Activated CD4-positive, CD25-positive, alpha-beta regulatory T cell (primary cell): Measurements from ENCODE around the gene BTBD17.
A peak's percentile ranks its signal among the peaks of the same experiment; 100 is the strongest.

Experiments used
- DNase-seq, 4 experiments: peaks; one replicate each; lab custom pipeline; 2025; lab: John Stamatoyannopoulos, UW

The BTBD17 gene

DNA sequence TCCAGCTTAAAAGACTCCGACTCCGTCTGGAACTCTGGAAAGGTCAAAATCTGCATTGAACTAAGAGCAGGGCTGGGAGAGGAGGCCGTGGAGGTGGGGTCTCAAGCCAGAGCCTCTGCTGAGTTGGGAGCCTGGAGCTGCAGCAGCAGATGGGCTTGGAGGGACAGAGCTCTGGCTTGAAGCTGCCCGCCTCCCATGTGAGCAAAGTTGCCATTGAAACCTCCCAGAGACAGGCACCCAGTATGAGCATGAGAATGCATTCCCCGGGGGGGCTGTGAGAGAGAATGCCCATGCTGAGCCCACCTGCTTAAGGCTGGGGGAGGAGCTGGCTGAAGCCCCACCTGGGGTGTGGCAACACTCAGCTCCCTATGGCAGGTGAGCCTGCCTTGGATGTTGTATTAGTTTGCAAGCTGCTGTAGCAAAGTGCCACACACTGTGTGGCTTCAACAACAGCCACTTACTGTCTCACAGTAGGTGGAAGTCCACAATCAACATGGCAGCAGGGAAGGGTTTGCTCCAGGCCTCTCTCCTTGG is 26.1 kb downstream of the BTBD17 start:
- no peak for DNase-seq

DNA sequence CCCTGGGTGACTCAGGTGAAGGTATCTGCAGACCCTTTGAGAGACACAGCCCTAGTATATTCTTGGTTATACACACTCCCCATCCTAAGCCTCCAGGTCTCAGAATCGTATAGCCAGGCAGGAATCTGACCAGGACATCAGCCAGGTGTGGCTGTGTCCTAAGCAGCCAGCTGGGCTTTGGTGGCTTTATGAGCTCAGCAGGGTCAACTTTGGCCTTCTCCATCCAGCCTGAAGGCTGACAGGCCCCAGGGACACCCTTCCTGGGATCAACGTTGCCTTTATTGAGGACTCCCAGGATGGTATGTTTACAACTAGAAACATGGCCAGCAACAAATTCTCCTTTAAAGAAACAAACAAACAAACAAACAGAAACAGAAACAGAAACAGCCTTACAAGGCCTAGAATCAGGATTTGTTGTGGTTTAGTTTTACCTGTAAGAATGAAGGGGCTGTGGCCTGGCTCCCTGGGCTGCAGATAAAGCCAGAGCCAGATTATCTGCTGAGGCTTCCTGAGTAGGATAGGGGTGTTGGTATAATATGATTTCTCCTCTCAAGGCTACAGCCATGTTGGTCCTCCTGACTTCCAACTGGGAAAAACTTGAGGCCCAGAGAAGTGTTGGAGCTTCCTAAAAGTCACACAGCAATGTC is 27.2 kb downstream of the BTBD17 start:
- DNase-seq = no peak

- DNase-seq = no peak
These were observed 28.8 kb downstream of the BTBD17 start for GRCh38 chr17:74332763-74333283.

- no peak for DNase-seq
These were observed 29.5 kb downstream of the BTBD17 start for GRCh38 chr17:74332017-74332650.

- DNase-seq = no peak
These were observed 31.2 kb downstream of the BTBD17 start for GRCh38 chr17:74330446-74330845.

GRCh38 chr17:74329378-74329777 is 32.3 kb downstream of the BTBD17 start:
- DNase-seq = no peak

- no peak for DNase-seq
These were observed 33.2 kb downstream of the BTBD17 start for GRCh38 chr17:74328487-74328886.

GRCh38 chr17:74326506-74326905 is 35.2 kb downstream of the BTBD17 start:
- no peak for DNase-seq

- DNase-seq = peak in 3 of 4 experiments; percentile 8 to 16 (median 13)
These were observed 35.8 kb downstream of the BTBD17 start, which contains the start of gene KIF19 for GRCh38 chr17:74325743-74326379. TSS of gene KIF19 (plus strand) at chr17:74326226. CDS start at chr17:74326350, 124 bp downstream.

DNA sequence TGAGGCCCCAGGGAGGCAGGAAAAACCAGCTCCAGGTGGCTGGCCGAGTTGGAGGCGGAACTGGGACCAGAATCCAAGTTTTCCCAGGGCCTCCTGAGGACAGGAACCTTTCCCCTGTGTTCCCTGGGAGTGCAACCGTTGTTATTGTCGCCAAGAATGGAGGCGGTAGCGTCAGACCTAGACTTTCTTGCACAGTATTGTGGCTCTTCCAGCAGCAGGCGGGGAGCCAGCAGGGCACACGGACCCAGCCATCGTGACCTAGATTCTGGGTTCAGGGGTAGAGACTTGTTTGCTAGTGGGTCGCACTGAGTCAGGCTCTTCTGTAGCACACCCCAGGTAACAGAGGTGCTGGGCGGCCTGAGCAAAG is 36.3 kb downstream of the BTBD17 start:
- no peak for DNase-seq

GRCh38 chr17:74324521-74324920 is 37.1 kb downstream of the BTBD17 start:
- no peak for DNase-seq

- no peak for DNase-seq
These were observed 43.3 kb downstream of the BTBD17 start for GRCh38 chr17:74318391-74318790.

DNA sequence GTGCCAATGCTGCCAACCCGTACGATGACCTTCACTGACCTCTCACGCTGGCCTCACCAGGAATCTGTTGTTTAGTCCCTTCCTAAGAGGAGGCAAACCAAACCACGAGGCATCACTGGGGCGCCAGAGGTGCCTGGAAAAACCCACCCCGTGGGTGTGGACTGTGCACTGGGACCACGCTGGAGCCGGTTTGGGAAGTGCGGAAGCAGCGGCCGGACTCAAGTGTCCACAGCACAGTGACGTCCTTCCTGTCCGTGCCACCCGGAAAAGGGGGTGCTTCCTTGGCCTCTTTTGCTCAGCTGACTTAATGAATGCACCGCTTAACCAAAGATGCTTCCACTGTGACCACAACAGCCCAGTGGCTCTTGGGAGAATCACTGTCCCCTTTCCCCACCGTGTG is 44.6 kb downstream of the BTBD17 start:
- no peak for DNase-seq

- DNase-seq = no peak
These were observed 45.4 kb downstream of the BTBD17 start for GRCh38 chr17:74316220-74316619.

GRCh38 chr17:74314877-74315276 is 46.8 kb downstream of the BTBD17 start:
- DNase-seq = no peak

DNA sequence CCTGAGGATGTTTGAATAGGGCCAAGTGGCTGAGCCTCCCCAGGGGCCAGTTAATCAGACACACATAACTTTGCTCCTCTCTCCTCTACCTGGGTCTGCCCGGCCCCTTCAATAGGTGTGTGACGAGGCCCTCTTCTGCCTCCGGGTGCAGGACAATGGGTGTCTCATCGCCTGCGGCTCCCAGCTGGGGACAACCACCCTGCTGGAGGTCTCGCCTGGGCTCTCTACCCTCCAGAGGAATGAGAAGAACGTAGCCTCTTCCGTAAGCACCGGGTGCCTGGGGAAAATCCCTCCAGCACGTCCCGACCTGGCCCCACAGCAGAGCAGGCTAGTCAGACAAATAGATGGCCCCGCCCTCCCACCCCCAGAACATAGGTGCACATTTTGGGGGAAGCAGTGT is 51.8 kb downstream of the BTBD17 start:
- DNase-seq = no peak

- no peak for DNase-seq
These were observed 53.5 kb downstream of the BTBD17 start for GRCh38 chr17:74307984-74308773.
